Measurements from ENCODE around the gene PRRG3. TPM values are rescaled to one million over a fixed set of nuclear protein-coding genes. Genes with fewer than 3 reads are reported as not detected.

The PRRG3 gene
- total RNA-seq, 1 donor from 2014 or later: not detected

GRCh38 chrX:151698485-151698884 lies 3.2 kb downstream of the PRRG3 start:
- intact Hi-C loops (cut with micrococcal nuclease): no loop called here
- Mint-ChIP-seq H3K9me3 (no peaks in the 10 kb centered on the region), H3K4me3 (no peak overlapping the region), H3K36me3 (ENCODE audit: low read depth) (no peaks in the 10 kb centered on the region), H3K27me3 (ENCODE audit: insufficient read depth) (peaks cover 2% of the 10 kb centered on the region), H3K4me1 (ENCODE audit: low read depth) (no peaks in the 10 kb centered on the region), H3K27ac (no peak overlapping the region)
- no peak for DNase-seq (ENCODE audit: low spot score)

- intact Hi-C loops (cut with micrococcal nuclease): no loop called here
- H3K27ac Mint-ChIP-seq: no peak overlapping the region
- H3K27me3 Mint-ChIP-seq (ENCODE audit: insufficient read depth): peaks cover 2% of the 10 kb centered on the region
- no peaks in the 10 kb centered on the region for H3K9me3 Mint-ChIP-seq
- H3K4me3 Mint-ChIP-seq: no peak overlapping the region
- no peaks in the 10 kb centered on the region for H3K4me1 Mint-ChIP-seq (ENCODE audit: low read depth)
- no peak for DNase-seq (ENCODE audit: low spot score)
- H3K36me3 Mint-ChIP-seq (ENCODE audit: low read depth): no peaks in the 10 kb centered on the region
Measured at GRCh38 chrX:151699746-151700145, 4.5 kb downstream of the PRRG3 start.

DNA sequence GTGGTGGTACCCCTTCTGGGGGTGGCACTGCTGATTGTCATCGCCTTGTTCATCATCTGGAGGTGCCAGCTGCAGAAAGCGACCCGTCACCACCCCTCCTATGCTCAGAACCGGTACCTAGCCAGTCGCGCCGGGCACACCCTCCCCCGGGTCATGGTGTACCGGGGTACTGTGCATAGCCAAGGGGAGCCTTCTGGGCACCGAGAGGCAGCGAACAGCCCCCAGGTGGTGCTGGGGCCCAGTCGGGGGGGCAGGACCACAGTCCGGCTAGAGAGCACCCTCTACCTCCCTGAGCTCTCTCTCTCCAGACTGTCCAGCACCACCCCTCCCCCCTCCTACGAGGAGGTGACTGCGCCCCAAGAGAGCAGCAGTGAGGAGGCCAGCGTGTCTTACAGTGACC lies 5.3 kb downstream of the PRRG3 start:
- Mint-ChIP-seq H3K4me3 (no peak overlapping the region), H3K27me3 (ENCODE audit: insufficient read depth) (peaks cover 2% of the 10 kb centered on the region), H3K9me3 (no peaks in the 10 kb centered on the region), H3K4me1 (ENCODE audit: low read depth) (no peaks in the 10 kb centered on the region), H3K27ac (no peak overlapping the region), H3K36me3 (ENCODE audit: low read depth) (no peaks in the 10 kb centered on the region)
- DNase-seq (ENCODE audit: low spot score): no peak
- intact Hi-C loops (cut with micrococcal nuclease): no loop called here

- Mint-ChIP-seq H3K27me3 (ENCODE audit: insufficient read depth) (peaks cover 2% of the 10 kb centered on the region), H3K36me3 (ENCODE audit: low read depth) (no peaks in the 10 kb centered on the region), H3K4me1 (ENCODE audit: low read depth) (no peaks in the 10 kb centered on the region), H3K9me3 (no peaks in the 10 kb centered on the region), H3K4me3 (no peak overlapping the region), H3K27ac (no peak overlapping the region)
- no peak for DNase-seq (ENCODE audit: low spot score)
- intact Hi-C loops (cut with micrococcal nuclease): no loop called here
Measured at GRCh38 chrX:151701071-151701470, 5.8 kb downstream of the PRRG3 start.

DNA sequence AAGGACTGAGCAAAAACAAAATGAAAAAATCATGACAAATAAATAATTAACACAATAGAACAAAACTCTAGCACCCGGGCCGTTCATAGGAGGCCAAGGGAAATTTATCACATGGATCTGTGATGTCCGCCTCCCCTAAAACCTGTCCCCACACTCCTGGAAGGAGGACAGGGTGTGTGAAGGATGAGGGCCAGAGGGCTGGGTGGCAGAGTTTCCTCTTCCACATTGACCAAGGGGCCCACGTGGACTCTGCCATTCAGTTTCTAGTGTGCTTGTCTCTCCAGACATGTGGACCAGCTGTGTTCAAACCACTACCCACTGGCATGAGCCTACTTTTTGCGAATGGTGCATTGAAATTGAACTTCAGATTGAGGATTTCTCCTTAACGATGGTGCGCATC lies 6.3 kb downstream of the PRRG3 start:
- Mint-ChIP-seq H3K27ac (no peak overlapping the region), H3K4me1 (ENCODE audit: low read depth) (no peaks in the 10 kb centered on the region), H3K9me3 (no peaks in the 10 kb centered on the region), H3K27me3 (ENCODE audit: insufficient read depth) (peaks cover 2% of the 10 kb centered on the region), H3K4me3 (no peak overlapping the region), H3K36me3 (ENCODE audit: low read depth) (no peaks in the 10 kb centered on the region)
- intact Hi-C loops (cut with micrococcal nuclease): no loop called here
- no peak for DNase-seq (ENCODE audit: low spot score)

DNA sequence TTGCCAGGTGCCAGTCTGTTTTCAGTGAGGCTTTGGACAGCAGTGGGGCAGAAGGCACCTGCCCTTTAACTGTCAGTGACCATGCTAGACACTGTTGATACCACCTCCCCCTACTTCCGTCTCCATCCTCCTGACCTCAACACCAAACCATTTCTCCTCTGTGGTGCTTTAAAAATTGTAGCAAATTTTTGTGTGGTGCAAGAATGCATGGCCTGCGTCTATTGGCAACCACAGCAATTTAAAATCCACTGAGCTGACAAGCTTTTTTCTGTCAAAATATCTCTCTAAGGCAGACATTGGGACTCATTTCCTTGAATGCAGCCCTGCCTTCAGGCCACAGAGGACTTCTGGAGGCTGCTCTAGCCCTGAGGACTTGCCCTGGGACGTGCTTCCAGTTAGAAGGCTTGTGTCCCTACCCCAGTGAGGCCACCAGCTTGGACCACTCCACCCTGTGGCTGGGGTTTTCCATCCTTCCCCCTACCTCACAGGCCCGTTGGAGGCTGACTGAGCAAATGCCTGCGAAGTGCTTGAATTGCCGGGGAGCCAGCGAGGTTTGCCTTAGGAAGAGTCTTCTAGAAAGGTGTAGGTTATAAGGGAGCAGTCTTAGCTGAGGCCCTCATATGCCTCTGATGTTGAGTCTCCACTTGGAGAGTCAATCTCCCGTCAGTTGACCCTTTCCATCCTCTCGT lies 6.9 kb downstream of the PRRG3 start:
- intact Hi-C loops (cut with micrococcal nuclease): no loop called here
- Mint-ChIP-seq H3K27me3 (ENCODE audit: insufficient read depth) (no peaks in the 10 kb centered on the region), H3K36me3 (ENCODE audit: low read depth) (no peaks in the 10 kb centered on the region), H3K27ac (no peak overlapping the region), H3K9me3 (no peaks in the 10 kb centered on the region), H3K4me3 (no peak overlapping the region), H3K4me1 (ENCODE audit: low read depth) (no peaks in the 10 kb centered on the region)
- DNase-seq (ENCODE audit: low spot score): no peak

DNA sequence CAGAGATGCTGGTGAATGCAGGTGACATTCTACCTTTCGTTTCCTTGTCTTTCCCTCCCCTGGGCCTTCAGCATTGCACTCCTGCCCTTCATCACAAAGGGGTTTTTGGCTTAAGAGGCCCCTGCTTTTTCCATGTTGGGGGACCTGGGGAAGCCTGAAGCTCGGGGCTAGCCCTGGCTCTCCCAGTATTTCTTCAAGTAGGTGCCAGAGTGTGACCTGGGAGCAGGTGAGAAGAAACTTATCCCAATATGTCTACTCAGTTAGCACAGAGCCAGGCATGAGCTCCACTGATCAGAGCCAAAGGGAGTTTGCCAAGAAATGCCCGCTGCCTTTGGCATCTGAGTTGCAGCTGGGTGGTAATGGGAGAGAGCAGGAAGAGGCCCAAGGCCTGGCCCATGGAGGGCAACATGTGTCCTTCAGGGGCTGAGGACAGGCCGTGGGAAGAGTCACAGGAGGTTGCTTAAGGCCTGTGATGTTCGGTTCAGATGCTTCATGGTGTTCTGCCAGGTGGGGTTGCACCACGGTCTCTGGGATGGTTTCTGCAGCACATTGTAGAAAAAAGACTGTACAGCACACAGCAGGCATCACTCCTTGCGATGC lies 7.6 kb downstream of the PRRG3 start:
- intact Hi-C loops (cut with micrococcal nuclease): no loop called here
- DNase-seq (ENCODE audit: low spot score): no peak
- H3K4me1 Mint-ChIP-seq (ENCODE audit: low read depth): no peaks in the 10 kb centered on the region
- no peak overlapping the region for H3K27ac Mint-ChIP-seq
- H3K9me3 Mint-ChIP-seq: no peaks in the 10 kb centered on the region
- no peak overlapping the region for H3K4me3 Mint-ChIP-seq
- no peaks in the 10 kb centered on the region for H3K27me3 Mint-ChIP-seq (ENCODE audit: insufficient read depth)
- H3K36me3 Mint-ChIP-seq (ENCODE audit: low read depth): no peaks in the 10 kb centered on the region

DNA sequence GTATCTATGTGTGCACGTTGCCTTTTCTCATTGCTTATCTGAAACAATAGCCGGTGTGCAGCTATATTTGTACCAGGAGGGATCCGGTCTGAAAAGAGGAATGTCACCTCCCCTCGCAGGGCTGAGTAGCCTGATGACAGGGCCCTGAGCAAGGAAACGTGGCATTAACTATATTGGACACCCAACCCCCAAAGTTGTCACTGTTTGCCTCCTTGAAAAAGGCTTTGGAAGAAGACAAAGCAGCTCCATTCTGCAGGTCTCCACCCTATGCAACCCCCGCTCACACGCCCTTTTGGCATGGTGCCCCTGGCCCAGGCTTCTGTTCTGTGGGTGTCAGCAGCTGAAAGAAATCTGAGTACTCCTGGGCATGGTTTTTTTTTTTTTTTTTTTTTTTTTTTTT lies 8.2 kb downstream of the PRRG3 start:
- no peak overlapping the region for H3K4me3 Mint-ChIP-seq
- intact Hi-C loops (cut with micrococcal nuclease): no loop called here
- H3K27me3 Mint-ChIP-seq (ENCODE audit: insufficient read depth): no peaks in the 10 kb centered on the region
- DNase-seq (ENCODE audit: low spot score): no peak
- H3K36me3 Mint-ChIP-seq (ENCODE audit: low read depth): no peaks in the 10 kb centered on the region
- H3K4me1 Mint-ChIP-seq (ENCODE audit: low read depth): no peaks in the 10 kb centered on the region
- no peaks in the 10 kb centered on the region for H3K9me3 Mint-ChIP-seq
- no peak overlapping the region for H3K27ac Mint-ChIP-seq

GRCh38 chrX:151704041-151704663 lies 8.9 kb downstream of the PRRG3 start:
- no peaks in the 10 kb centered on the region for H3K36me3 Mint-ChIP-seq (ENCODE audit: low read depth)
- no peaks in the 10 kb centered on the region for H3K4me1 Mint-ChIP-seq (ENCODE audit: low read depth)
- intact Hi-C loops (cut with micrococcal nuclease): no loop called here
- H3K4me3 Mint-ChIP-seq: no peak overlapping the region
- no peaks in the 10 kb centered on the region for H3K27me3 Mint-ChIP-seq (ENCODE audit: insufficient read depth)
- no peaks in the 10 kb centered on the region for H3K9me3 Mint-ChIP-seq
- DNase-seq (ENCODE audit: low spot score): no peak
- H3K27ac Mint-ChIP-seq: no peak overlapping the region

DNA sequence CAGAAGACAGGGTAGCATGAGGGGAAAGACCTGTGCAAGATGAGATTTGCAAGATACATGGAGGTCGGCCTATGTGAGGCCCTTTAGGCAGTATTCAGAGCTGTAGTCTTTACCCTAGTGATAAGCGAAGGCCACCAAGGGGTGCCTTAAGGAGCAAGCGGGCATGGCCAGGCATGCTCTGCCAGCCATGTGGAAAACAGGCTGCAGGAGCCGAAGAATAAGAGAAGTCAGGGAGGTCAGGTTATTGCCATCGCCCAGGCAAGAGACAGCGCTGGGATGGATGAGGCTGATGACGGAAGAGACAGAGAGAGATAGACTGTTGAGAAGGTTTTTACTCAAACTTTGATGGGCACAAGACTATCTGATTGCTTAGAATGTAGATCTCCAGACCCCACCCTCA lies 13.6 kb downstream of the PRRG3 start:
- intact Hi-C loops (cut with micrococcal nuclease): no loop called here
- no peaks in the 10 kb centered on the region for H3K27me3 Mint-ChIP-seq (ENCODE audit: insufficient read depth)
- H3K4me1 Mint-ChIP-seq (ENCODE audit: low read depth): no peaks in the 10 kb centered on the region
- H3K9me3 Mint-ChIP-seq: no peaks in the 10 kb centered on the region
- H3K4me3 Mint-ChIP-seq: no peak overlapping the region
- no peak overlapping the region for H3K27ac Mint-ChIP-seq
- no peak for DNase-seq (ENCODE audit: low spot score)
- H3K36me3 Mint-ChIP-seq (ENCODE audit: low read depth): no peaks in the 10 kb centered on the region

- no peak for DNase-seq (ENCODE audit: low spot score)
- Mint-ChIP-seq H3K4me1 (ENCODE audit: low read depth) (no peaks in the 10 kb centered on the region), H3K27me3 (ENCODE audit: insufficient read depth) (no peaks in the 10 kb centered on the region), H3K9me3 (no peaks in the 10 kb centered on the region), H3K4me3 (no peak overlapping the region), H3K36me3 (ENCODE audit: low read depth) (no peaks in the 10 kb centered on the region), H3K27ac (no peak overlapping the region)
- intact Hi-C loops (cut with micrococcal nuclease): no loop called here
Measured at GRCh38 chrX:151710457-151710856, 15.2 kb downstream of the PRRG3 start.

- H3K4me1 Mint-ChIP-seq (ENCODE audit: low read depth): no peaks in the 10 kb centered on the region
- intact Hi-C loops (cut with micrococcal nuclease): no loop called here
- no peaks in the 10 kb centered on the region for H3K27me3 Mint-ChIP-seq (ENCODE audit: insufficient read depth)
- no peaks in the 10 kb centered on the region for H3K36me3 Mint-ChIP-seq (ENCODE audit: low read depth)
- H3K9me3 Mint-ChIP-seq: no peaks in the 10 kb centered on the region
- H3K4me3 Mint-ChIP-seq: no peak overlapping the region
- no peak overlapping the region for H3K27ac Mint-ChIP-seq
- no peak for DNase-seq (ENCODE audit: low spot score)
Measured at GRCh38 chrX:151711154-151711553, 15.9 kb downstream of the PRRG3 start.

GRCh38 chrX:151711787-151712186 lies 16.5 kb downstream of the PRRG3 start:
- intact Hi-C loops (cut with micrococcal nuclease): no loop called here
- H3K27me3 Mint-ChIP-seq (ENCODE audit: insufficient read depth): no peaks in the 10 kb centered on the region
- no peak overlapping the region for H3K27ac Mint-ChIP-seq
- no peaks in the 10 kb centered on the region for H3K36me3 Mint-ChIP-seq (ENCODE audit: low read depth)
- no peaks in the 10 kb centered on the region for H3K9me3 Mint-ChIP-seq
- H3K4me3 Mint-ChIP-seq: no peak overlapping the region
- H3K4me1 Mint-ChIP-seq (ENCODE audit: low read depth): no peaks in the 10 kb centered on the region
- no peak for DNase-seq (ENCODE audit: low spot score)
